GM23338 (cell line): ENCODE results near the gene BLZF1. TPM values are rescaled to one million over a fixed set of nuclear protein-coding genes. Genes with fewer than 3 reads are reported as not detected.

Experiments
- ATAC-seq: fragments of 200-7000 bp; cut with Tn5 transposase; 3 replicates; pipeline ENCODE4 v1.9.1; 2020
- DNase-seq: peaks from one replicate; pipeline ENCODE4 v3.0.0-alpha.2; 2015; ENCODE audit warnings: low spot score
- H2AFZ ChIP-seq: fragments of 200-600 bp; sonication (generic); 2 replicates; pipeline ENCODE4 v1.8.0; 2016; ENCODE audit warnings: antibody characterized with exemption, mild to moderate bottlenecking, moderate library complexity
- H3F3A ChIP-seq: fragments of 200-600 bp; sonication (generic); replicated peaks from 2 replicates; pipeline ENCODE4 v1.8.0; 2017; ENCODE audit warnings: antibody characterized with exemption, mixed run types, low read depth
- H3K27ac ChIP-seq: fragments of 200-600 bp; sonication (generic); 2 replicates; pipeline ENCODE4 v1.6.1; 2016; ENCODE audit warnings: low read depth
- H3K27me3 ChIP-seq: fragments of 200-600 bp; sonication (generic); 2 replicates; pipeline ENCODE4 v1.8.0; 2016; ENCODE audit warnings: mild to moderate bottlenecking, mixed run types, moderate library complexity; ENCODE audit not compliant: insufficient read depth
- H3K36me3 ChIP-seq: fragments of 200-600 bp; sonication (generic); 2 replicates; pipeline ENCODE4 v1.8.0; 2016; ENCODE audit warnings: mild to moderate bottlenecking; ENCODE audit not compliant: insufficient read depth
- H3K4me1 ChIP-seq: fragments of 200-600 bp; sonication (generic); 2 replicates; pipeline ENCODE4 v1.8.0; 2016; ENCODE audit warnings: mild to moderate bottlenecking, moderate library complexity; ENCODE audit not compliant: insufficient read depth
- H3K4me2 ChIP-seq: fragments of 200-600 bp; sonication (generic); 2 replicates; pipeline ENCODE4 v1.7.1; 2017; ENCODE audit warnings: mixed run types
- H3K4me3 ChIP-seq: fragments of 200-600 bp; sonication (generic); 2 replicates; pipeline ENCODE4 v1.6.1; 2016; ENCODE audit warnings: mixed run types
- H3K79me2 ChIP-seq: fragments of 200-600 bp; sonication (generic); replicated peaks from 2 replicates; pipeline ENCODE4 v1.8.0; 2017; ENCODE audit warnings: mild to moderate bottlenecking; ENCODE audit not compliant: insufficient read depth
- H3K9me2 ChIP-seq: fragments of 200-600 bp; sonication (generic); 2 replicates; pipeline ENCODE4 v1.8.0; 2017; ENCODE audit not compliant: insufficient read depth
- H4K20me1 ChIP-seq: fragments of 200-600 bp; sonication (generic); replicated peaks from 2 replicates; pipeline ENCODE4 v1.8.0; 2017; ENCODE audit warnings: mild to moderate bottlenecking; ENCODE audit not compliant: insufficient read depth
- H3K27ac Mint-ChIP-seq: 2 replicates; pipeline ENCODE4 v1.8.0; 2020; ENCODE audit warnings: inconsistent platforms, mild to moderate bottlenecking, moderate library complexity, mixed read lengths
- H3K27me3 Mint-ChIP-seq: 3 replicates; pipeline ENCODE4 v1.8.0; 2022; ENCODE audit warnings: low read depth, mild to moderate bottlenecking, moderate library complexity, mixed read lengths, inconsistent platforms; ENCODE audit not compliant: insufficient read depth, poor library complexity
- H3K36me3 Mint-ChIP-seq: 3 replicates; pipeline ENCODE4 v1.8.0; 2021; ENCODE audit warnings: low read depth, mild to moderate bottlenecking, inconsistent platforms, moderate library complexity, mixed read lengths
- H3K4me1 Mint-ChIP-seq: 3 replicates; pipeline ENCODE4 v1.8.0; 2020; ENCODE audit warnings: mild to moderate bottlenecking, inconsistent platforms, mixed read lengths
- H3K4me3 Mint-ChIP-seq: 3 replicates; pipeline ENCODE4 v1.8.0; 2021; ENCODE audit warnings: moderate library complexity, mild to moderate bottlenecking, inconsistent platforms, mixed read lengths
- H3K9me3 Mint-ChIP-seq: 3 replicates; pipeline ENCODE4 v1.8.0; 2020; ENCODE audit warnings: moderate library complexity, mild to moderate bottlenecking, inconsistent platforms, mixed read lengths
- CREB1 ChIP-seq: fragments of 250-450 bp; sonication (Bioruptor Pico); IDR thresholded peaks from 2 replicates; pipeline ENCODE4 v1.5.0; 2020; ENCODE audit warnings: low read depth, mild to moderate bottlenecking, moderate library complexity
- CTCF ChIP-seq, 2 experiments: fragments of 200-600 bp in 1 of 2; sonication (generic) in 1 of 2; conservative IDR thresholded peaks; 2 replicates each; pipeline versions ENCODE4 v1.5.1 to v1.6.1; 2016 to 2017; ENCODE audit warnings: antibody characterized with exemption in 2 of 2, low read depth in 2 of 2, mild to moderate bottlenecking in 2 of 2, moderate library complexity in 1 of 2
- EZH2 ChIP-seq: fragments of 200-600 bp; sonication (generic); IDR thresholded peaks from one replicate; pipeline ENCODE4 v1.8.0; 2017; ENCODE audit warnings: antibody characterized with exemption, mild to moderate bottlenecking, low read depth; ENCODE audit not compliant: unreplicated experiment
- EZH2phosphoT487 ChIP-seq: fragments of 200-600 bp; sonication (generic); IDR thresholded peaks from one replicate; pipeline ENCODE4 v1.8.1; 2018; ENCODE audit warnings: antibody characterized with exemption; ENCODE audit not compliant: unreplicated experiment
- JUNB ChIP-seq: IDR thresholded peaks from one replicate; pipeline ENCODE4 v1.6.1; 2016; ENCODE audit warnings: antibody characterized with exemption; ENCODE audit not compliant: unreplicated experiment
- NANOG ChIP-seq: IDR thresholded peaks from 2 replicates; pipeline ENCODE4 v1.6.1; 2016; ENCODE audit warnings: antibody characterized with exemption, borderline replicate concordance
- STAT1 ChIP-seq: IDR thresholded peaks from one replicate; pipeline ENCODE4 v1.6.1; 2016; ENCODE audit warnings: antibody characterized with exemption; ENCODE audit not compliant: unreplicated experiment
- ZNF114 ChIP-seq: fragments of 250-450 bp; sonication (Bioruptor Pico); IDR thresholded peaks from 2 replicates; pipeline ENCODE4 v1.5.0; 2020; ENCODE audit warnings: mild to moderate bottlenecking, moderate library complexity
- ZNF331 ChIP-seq: fragments of 250-450 bp; sonication (Bioruptor Pico); IDR thresholded peaks from 2 replicates; pipeline ENCODE4 v1.5.0; 2020; ENCODE audit warnings: low read depth, mild to moderate bottlenecking, moderate library complexity
- polyA plus RNA-seq: library from polyadenylated mRNA; unstranded; fragments of >200 nt; fragmentation: Nextera tagmentation; extraction: Ambion mirVana; gene quantifications from 2 replicates; pipeline ENCODE4 v1.2.1, GENCODE V29; 2016
- total RNA-seq: library from RNA; depleted of rRNA; stranded (reverse); fragments of >200 nt; shearing (Covaris generic); gene quantifications from 2 replicates; pipeline ENCODE4 v1.2.3, GENCODE V29; 2014
- TF ChIP-seq, protein P1 (sequence below): IDR thresholded peaks from 2 replicates; pipeline ENCODE4 v1.6.1; 2016; ENCODE audit warnings: antibody characterized with exemption
- TF ChIP-seq, protein P2 (sequence below): IDR thresholded peaks from one replicate; pipeline ENCODE4 v1.6.1; 2018; ENCODE audit warnings: antibody characterized with exemption; ENCODE audit not compliant: unreplicated experiment

BLZF1 gene
- total and polyA plus RNA-seq, 2 experiments from 2014 or later: 9.5 to 14.5 TPM

GRCh38 chr1:169321539-169321938 is 46.5 kb upstream of the BLZF1 start:
- Mint-ChIP-seq H3K27me3 (no peaks in the 10 kb centered on the region), H3K9me3 (no peaks in the 10 kb centered on the region), H3K27ac (no peak overlapping the region), H3K36me3 (no peaks in the 10 kb centered on the region), H3K4me3 (no peak overlapping the region), H3K4me1 (peaks cover 24% of the 10 kb centered on the region)
- Histone ChIP-seq H3K27ac (no peak overlapping the region), H2AFZ (no peak overlapping the region), H3K4me2 (no peak overlapping the region), H3K79me2 (no peaks in the 10 kb centered on the region), H3K9me2 (no peaks in the 10 kb centered on the region), H4K20me1 (no peaks in the 10 kb centered on the region), H3F3A (no peaks in the 10 kb centered on the region), H3K36me3 (no peaks in the 10 kb centered on the region), H3K27me3 (no peaks in the 10 kb centered on the region), H3K4me3 (no peak overlapping the region), H3K4me1 (peaks cover 24% of the 10 kb centered on the region)
- DNase-seq (no peak), ATAC-seq (no peak)
- TF ChIP-seq CTCF (conservative IDR thresholded peaks at IDR 0.05; ENCODE audit: low read depth in 2 of 2) (no peak), EZH2 (no peak), JUNB (no peak), STAT1 (no peak), EZH2phosphoT487 (no peak), NANOG (no peak)
- TF ChIP-seq, protein P1, sequence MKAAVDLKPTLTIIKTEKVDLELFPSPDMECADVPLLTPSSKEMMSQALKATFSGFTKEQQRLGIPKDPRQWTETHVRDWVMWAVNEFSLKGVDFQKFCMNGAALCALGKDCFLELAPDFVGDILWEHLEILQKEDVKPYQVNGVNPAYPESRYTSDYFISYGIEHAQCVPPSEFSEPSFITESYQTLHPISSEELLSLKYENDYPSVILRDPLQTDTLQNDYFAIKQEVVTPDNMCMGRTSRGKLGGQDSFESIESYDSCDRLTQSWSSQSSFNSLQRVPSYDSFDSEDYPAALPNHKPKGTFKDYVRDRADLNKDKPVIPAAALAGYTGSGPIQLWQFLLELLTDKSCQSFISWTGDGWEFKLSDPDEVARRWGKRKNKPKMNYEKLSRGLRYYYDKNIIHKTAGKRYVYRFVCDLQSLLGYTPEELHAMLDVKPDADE: no peak
- TF ChIP-seq, protein P2, sequence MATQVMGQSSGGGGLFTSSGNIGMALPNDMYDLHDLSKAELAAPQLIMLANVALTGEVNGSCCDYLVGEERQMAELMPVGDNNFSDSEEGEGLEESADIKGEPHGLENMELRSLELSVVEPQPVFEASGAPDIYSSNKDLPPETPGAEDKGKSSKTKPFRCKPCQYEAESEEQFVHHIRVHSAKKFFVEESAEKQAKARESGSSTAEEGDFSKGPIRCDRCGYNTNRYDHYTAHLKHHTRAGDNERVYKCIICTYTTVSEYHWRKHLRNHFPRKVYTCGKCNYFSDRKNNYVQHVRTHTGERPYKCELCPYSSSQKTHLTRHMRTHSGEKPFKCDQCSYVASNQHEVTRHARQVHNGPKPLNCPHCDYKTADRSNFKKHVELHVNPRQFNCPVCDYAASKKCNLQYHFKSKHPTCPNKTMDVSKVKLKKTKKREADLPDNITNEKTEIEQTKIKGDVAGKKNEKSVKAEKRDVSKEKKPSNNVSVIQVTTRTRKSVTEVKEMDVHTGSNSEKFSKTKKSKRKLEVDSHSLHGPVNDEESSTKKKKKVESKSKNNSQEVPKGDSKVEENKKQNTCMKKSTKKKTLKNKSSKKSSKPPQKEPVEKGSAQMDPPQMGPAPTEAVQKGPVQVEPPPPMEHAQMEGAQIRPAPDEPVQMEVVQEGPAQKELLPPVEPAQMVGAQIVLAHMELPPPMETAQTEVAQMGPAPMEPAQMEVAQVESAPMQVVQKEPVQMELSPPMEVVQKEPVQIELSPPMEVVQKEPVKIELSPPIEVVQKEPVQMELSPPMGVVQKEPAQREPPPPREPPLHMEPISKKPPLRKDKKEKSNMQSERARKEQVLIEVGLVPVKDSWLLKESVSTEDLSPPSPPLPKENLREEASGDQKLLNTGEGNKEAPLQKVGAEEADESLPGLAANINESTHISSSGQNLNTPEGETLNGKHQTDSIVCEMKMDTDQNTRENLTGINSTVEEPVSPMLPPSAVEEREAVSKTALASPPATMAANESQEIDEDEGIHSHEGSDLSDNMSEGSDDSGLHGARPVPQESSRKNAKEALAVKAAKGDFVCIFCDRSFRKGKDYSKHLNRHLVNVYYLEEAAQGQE: no peak

GRCh38 chr1:169322138-169322537 is 45.9 kb upstream of the BLZF1 start:
- Mint-ChIP-seq H3K4me3 (no peak overlapping the region), H3K36me3 (no peaks in the 10 kb centered on the region), H3K27me3 (no peaks in the 10 kb centered on the region), H3K4me1 (peaks cover 24% of the 10 kb centered on the region), H3K27ac (no peak overlapping the region), H3K9me3 (no peaks in the 10 kb centered on the region)
- no peaks in the 10 kb centered on the region for H3K36me3 ChIP-seq
- H3K4me2 ChIP-seq: no peak overlapping the region
- no peak overlapping the region for H3K4me3 ChIP-seq
- H3K79me2 ChIP-seq: no peaks in the 10 kb centered on the region
- DNase-seq: no peak
- H2AFZ ChIP-seq: no peak overlapping the region
- no peak overlapping the region for H3K27ac ChIP-seq
- no peaks in the 10 kb centered on the region for H3K9me2 ChIP-seq
- H3F3A ChIP-seq: no peaks in the 10 kb centered on the region
- H4K20me1 ChIP-seq: no peaks in the 10 kb centered on the region
- H3K4me1 ChIP-seq: peaks cover 24% of the 10 kb centered on the region
- ATAC-seq: no peak
- no peaks in the 10 kb centered on the region for H3K27me3 ChIP-seq
- TF ChIP-seq CREB1 (CRISPR knock-in tag) (no peak), ZNF331 (CRISPR knock-in tag) (no peak), EZH2 (no peak), STAT1 (no peak), ZNF114 (CRISPR knock-in tag) (no peak), CTCF (conservative IDR thresholded peaks at IDR 0.05; ENCODE audit: low read depth in 2 of 2) (no peak), NANOG (no peak)
- TF ChIP-seq, protein P1: no peak
